DMS53 treated with DMSO at 0.1 percent for 48 hours (cell line): ENCODE data around the gene MACROD2.

ENCODE experiments used
- DNase-seq: peaks from one replicate; lab custom pipeline; 2025; ENCODE audit not compliant: unreplicated experiment; lab: John Stamatoyannopoulos, UW

The MACROD2 gene

GRCh38 chr20:14450256-14450655 lies 454.9 kb downstream of the MACROD2 start:
- DNase-seq, result no peak

- no peak for DNase-seq
Observed at GRCh38 chr20:14451458-14451857, 456.1 kb downstream of the MACROD2 start.

DNA sequence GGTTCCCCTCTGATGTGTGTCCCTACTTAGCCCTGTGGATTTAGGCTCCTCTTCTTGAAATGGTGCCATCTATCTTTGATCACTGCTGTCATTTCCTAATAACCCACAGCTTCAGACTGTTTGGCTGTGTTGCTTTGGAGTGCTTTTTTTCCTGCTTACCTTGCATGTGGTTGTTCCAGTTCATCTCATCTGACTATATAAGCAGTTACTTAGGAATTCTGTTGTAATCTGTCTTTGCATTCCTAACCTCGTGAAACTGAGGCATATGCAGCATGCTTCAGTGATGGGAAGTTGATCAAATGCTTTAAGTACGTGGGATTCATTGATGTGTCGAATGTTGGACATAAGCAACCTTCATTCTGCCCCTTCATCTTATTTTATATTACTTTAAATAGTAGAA lies 457.9 kb downstream of the MACROD2 start:
- DNase-seq, result no peak

DNA sequence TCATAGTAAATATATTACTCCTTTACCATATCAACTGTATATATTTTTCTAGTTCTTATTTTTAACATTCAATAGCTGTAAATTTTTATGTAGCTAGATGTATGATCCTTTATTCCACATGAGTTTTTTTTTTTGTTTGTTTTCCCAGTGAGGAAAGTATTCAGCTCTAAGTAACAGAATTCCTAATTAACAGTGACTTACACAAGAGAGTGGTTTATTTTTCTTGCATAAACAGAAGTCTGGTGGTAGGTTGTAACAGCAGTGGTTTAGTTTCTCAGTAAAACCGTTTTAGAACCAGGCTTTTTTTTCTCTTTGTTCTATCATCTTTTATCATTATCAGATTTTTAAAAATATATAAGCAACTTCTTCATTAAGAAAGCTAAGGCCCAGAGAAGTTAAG lies 459.0 kb downstream of the MACROD2 start:
- DNase-seq, result no peak

DNA sequence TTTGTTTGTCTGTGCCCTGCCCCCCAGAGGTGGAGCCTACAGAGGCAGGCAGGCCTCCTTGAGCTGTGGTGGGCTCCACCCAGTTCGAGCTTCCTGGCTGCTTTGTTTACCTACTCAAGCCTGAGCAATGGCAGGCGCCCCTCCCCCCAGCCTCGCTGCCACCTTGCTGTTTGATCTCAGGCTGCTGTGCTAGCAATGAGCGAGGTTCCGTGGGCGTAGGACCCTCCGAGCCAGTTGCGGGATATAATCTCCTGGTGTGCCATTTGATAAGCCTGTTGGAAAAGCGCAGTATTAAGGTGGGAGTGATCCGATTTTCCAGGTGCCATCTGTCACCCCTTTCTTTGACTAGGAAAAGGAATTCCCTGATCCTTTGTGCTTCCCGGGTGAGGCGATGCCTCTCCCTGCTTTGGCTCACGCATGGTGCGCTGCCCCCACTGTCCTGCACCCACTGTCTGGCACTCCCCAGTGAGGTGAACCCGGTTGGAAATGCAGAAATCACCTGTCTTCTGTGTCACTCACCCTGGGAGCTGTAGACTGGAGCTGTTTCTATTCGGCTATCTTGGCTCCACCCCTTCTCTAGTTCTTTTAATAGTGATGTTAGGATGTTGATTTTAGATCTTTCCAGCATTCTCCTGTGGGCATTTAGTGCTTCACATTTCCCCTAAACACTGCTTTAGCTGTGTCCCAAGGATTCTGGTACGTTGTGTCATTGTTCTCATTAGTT lies 471.9 kb downstream of the MACROD2 start:
- DNase-seq, result peak; percentile 52

- DNase-seq, result peak; percentile 51
Observed at GRCh38 chr20:14470231-14470899, 475.0 kb downstream of the MACROD2 start.

DNA sequence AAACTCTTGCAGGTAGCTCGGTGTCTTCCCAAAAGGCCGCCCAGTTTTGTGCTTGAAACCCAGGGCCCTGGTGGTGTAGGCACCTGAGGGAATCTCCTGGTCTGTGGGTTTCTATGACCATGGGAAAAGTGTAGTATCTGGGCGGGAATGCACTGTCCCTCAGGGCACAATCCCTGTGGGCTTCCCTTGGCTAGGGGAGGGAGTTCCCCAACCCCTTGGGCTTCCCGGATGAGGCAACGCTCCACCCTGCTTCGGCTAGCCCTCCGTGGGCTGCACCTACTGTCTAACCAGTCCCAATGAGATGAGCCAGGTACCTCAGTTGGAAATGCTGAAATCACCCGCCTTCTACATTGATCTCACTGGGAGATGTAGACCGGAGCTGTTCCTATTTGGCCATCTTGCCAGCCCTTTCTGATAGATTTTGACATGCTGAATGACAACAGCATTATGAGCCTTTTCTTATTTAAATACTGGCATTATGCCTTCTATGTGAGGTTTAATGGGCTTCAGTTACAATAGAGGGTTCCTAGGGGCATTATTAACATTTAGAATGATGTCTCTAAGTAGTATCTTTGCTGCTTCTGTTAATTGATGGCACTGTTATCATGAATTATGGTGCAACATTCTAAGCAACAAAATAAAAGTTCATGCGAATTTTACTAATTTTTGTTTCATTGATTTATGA lies 475.8 kb downstream of the MACROD2 start:
- no peak for DNase-seq

DNA sequence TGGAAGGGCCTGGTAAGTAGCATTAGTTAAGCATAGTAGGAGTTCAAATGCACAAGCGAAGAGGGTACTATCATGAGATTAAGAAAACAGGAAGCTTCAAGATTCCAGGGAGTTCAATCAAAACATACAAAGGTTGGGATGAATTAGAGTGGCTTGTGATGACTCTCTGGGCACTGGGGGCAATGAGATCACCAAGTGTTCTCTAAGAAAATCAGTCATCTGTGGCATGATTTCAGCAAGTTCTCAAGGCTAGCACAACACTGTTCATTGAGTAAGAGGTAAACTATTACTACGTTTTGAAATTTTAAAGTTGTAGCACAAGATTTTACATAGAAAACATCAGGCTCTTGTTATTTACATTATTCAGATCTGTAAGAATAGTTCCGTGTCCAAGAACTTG lies 481.8 kb downstream of the MACROD2 start:
- no peak for DNase-seq

DNA sequence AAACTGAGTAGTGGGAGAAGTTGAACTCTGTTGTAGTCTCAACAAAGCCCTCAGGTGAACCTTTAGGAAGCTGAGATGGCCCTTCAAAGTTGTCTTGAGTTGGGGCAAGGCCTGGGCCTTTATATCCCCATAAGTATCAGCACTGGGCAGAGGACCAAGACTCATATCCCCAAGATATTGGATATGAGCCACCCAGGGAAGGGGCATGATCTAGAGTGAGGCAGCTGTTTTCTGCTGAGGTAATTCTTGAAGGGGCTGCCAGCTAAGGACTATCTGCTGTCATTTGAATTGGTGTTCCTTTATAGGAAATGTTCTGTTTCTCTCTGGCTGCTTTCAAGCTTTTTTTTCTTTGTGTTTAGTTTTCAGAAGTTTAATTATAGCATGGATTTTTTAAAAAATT lies 482.8 kb downstream of the MACROD2 start:
- no peak for DNase-seq

DNA sequence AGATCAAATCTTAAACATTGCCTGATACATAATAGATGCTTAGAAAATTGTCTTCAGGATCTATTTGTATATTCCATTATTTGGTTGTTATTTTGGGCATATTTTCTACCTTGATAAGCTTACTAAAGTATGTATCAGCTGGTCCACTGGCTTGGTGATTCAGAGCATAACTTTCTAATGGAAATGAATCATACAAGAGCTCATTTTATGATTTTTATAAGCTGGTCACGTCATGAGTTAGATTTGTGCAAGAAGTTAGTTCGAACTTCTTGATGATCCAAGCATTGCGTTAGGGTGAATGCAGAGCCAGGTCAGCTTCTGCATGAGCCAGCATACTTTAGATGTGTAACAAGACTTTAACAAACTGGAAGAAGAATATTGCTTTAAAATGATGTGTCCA lies 486.5 kb downstream of the MACROD2 start:
- DNase-seq, result no peak

GRCh38 chr20:14488212-14488611 lies 492.9 kb downstream of the MACROD2 start:
- no peak for DNase-seq

DNA sequence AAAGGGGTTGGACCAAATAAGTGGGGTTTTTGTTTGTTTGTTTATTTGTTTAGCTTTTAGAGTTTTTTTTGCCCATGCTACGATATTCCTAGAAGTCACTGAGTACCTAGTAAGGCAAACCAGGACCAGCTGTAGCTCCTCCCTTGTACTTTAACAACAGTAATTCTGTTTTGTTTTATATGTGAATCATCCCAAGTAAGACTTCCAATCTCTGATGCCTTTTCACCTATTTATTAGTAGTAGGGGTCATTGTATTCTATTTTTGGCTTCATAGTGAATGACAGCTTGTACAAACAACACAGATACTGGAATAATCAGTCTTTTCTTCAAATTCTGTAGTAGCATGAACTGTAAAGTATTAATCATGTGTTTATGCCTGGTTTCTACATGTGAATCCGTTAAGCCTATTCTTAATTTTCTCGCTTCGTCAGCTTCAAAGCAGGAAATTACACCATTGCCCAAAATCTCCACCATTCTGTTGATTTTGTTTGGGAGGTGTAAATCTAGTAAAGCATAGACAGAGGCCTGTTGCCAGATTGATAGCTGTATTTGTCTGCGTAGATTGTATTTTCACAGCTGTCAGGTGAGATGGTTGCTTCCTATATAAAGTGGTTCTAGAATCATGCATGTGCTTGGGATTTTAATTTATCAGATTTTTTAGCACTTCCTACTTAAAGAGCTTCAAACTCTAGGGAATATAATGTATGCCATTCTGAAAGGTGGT lies 493.6 kb downstream of the MACROD2 start:
- peak; percentile 36 for DNase-seq

- peak; percentile 26 for DNase-seq
Observed at GRCh38 chr20:14489544-14489943, 494.2 kb downstream of the MACROD2 start.

- no peak for DNase-seq
Observed at GRCh38 chr20:14491436-14491835, 496.1 kb downstream of the MACROD2 start.

GRCh38 chr20:14493408-14493807 lies 498.1 kb downstream of the MACROD2 start:
- no peak for DNase-seq

- DNase-seq, result no peak
Observed at GRCh38 chr20:14494355-14494754, 499.0 kb downstream of the MACROD2 start.

DNA sequence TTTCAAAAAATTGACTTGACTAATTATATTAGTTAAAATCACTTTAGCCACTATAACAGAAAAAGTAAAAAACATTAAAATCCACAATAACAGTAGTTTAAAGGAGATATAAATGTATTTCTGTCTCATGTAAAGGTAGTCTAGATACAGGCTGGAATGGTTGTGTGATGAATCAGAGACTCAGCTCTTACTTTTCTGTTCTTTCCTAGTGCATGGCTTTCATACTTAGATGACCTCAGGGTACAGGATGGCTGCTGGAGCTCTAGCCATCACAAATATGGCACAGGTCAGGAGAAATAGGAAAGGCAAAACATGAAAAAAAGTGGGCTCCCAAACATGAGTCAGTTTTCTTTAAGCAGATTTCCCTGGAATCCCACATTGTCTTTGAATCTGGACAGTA lies 499.8 kb downstream of the MACROD2 start:
- no peak for DNase-seq

DNA sequence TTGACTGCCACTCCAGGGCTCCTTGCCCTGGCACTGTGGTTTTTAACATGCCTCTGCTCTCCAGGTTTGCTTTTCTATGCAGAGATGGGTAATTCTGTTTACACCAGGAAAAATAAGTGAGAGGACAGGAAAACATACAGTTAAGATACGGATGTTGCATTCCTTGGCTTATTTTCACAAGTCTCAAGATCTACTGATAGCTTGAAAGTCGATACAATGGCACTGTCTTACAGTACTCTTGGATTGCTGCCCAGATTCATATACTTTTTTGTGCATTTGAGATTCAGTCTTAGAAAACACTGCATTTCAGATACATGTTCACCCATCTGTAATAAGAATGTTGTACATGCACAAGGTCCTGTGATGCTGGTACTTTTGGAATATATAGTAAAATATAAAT lies 501.7 kb downstream of the MACROD2 start:
- no peak for DNase-seq

- DNase-seq, result no peak
Observed at GRCh38 chr20:14498772-14499171, 503.5 kb downstream of the MACROD2 start.

GRCh38 chr20:14505476-14505875 lies 510.2 kb downstream of the MACROD2 start:
- no peak for DNase-seq

GRCh38 chr20:14507711-14508110 lies 512.4 kb downstream of the MACROD2 start:
- DNase-seq, result no peak

DNA sequence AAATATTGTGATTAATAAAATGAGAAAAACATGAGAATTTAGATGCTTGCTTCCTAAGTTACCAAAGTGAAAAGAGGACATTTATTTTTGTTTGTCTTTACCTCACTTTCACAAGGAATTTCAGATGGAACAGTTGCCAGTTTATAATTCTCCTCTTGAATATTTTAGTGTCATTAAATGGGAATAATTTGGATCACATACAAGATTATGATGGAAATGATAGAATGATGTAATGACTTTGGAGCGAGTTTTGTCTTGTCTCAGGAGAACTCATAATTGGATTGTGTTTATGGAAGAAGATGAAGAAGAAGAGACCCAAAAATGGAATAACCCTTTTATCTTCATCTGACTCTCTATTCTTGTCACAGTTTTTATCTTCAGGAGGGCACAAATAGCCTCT lies 515.0 kb downstream of the MACROD2 start:
- no peak for DNase-seq
